GM23338 (cell line): ENCODE data around the gene TBPL1. TPM values are rescaled to one million over a fixed set of nuclear protein-coding genes. Genes with fewer than 3 reads are reported as not detected.

ENCODE experiments used
- ATAC-seq: fragments of 200-7000 bp; cut with Tn5 transposase; 3 replicates; pipeline ENCODE4 v1.9.1; 2020
- DNase-seq: peaks from one replicate; pipeline ENCODE4 v3.0.0-alpha.2; 2015; ENCODE audit warnings: low spot score
- H2AFZ ChIP-seq: fragments of 200-600 bp; sonication (generic); 2 replicates; pipeline ENCODE4 v1.8.0; 2016; ENCODE audit warnings: antibody characterized with exemption, mild to moderate bottlenecking, moderate library complexity
- H3F3A ChIP-seq: fragments of 200-600 bp; sonication (generic); replicated peaks from 2 replicates; pipeline ENCODE4 v1.8.0; 2017; ENCODE audit warnings: antibody characterized with exemption, mixed run types, low read depth
- H3K27ac ChIP-seq: fragments of 200-600 bp; sonication (generic); 2 replicates; pipeline ENCODE4 v1.6.1; 2016; ENCODE audit warnings: low read depth
- H3K27me3 ChIP-seq: fragments of 200-600 bp; sonication (generic); 2 replicates; pipeline ENCODE4 v1.8.0; 2016; ENCODE audit warnings: mild to moderate bottlenecking, mixed run types, moderate library complexity; ENCODE audit not compliant: insufficient read depth
- H3K36me3 ChIP-seq: fragments of 200-600 bp; sonication (generic); 2 replicates; pipeline ENCODE4 v1.8.0; 2016; ENCODE audit warnings: mild to moderate bottlenecking; ENCODE audit not compliant: insufficient read depth
- H3K4me1 ChIP-seq: fragments of 200-600 bp; sonication (generic); 2 replicates; pipeline ENCODE4 v1.8.0; 2016; ENCODE audit warnings: mild to moderate bottlenecking, moderate library complexity; ENCODE audit not compliant: insufficient read depth
- H3K4me2 ChIP-seq: fragments of 200-600 bp; sonication (generic); 2 replicates; pipeline ENCODE4 v1.7.1; 2017; ENCODE audit warnings: mixed run types
- H3K4me3 ChIP-seq: fragments of 200-600 bp; sonication (generic); 2 replicates; pipeline ENCODE4 v1.6.1; 2016; ENCODE audit warnings: mixed run types
- H3K79me2 ChIP-seq: fragments of 200-600 bp; sonication (generic); replicated peaks from 2 replicates; pipeline ENCODE4 v1.8.0; 2017; ENCODE audit warnings: mild to moderate bottlenecking; ENCODE audit not compliant: insufficient read depth
- H3K9me2 ChIP-seq: fragments of 200-600 bp; sonication (generic); 2 replicates; pipeline ENCODE4 v1.8.0; 2017; ENCODE audit not compliant: insufficient read depth
- H4K20me1 ChIP-seq: fragments of 200-600 bp; sonication (generic); replicated peaks from 2 replicates; pipeline ENCODE4 v1.8.0; 2017; ENCODE audit warnings: mild to moderate bottlenecking; ENCODE audit not compliant: insufficient read depth
- H3K27ac Mint-ChIP-seq: 2 replicates; pipeline ENCODE4 v1.8.0; 2020; ENCODE audit warnings: inconsistent platforms, mild to moderate bottlenecking, moderate library complexity, mixed read lengths
- H3K27me3 Mint-ChIP-seq: 3 replicates; pipeline ENCODE4 v1.8.0; 2022; ENCODE audit warnings: low read depth, mild to moderate bottlenecking, moderate library complexity, mixed read lengths, inconsistent platforms; ENCODE audit not compliant: insufficient read depth, poor library complexity
- H3K36me3 Mint-ChIP-seq: 3 replicates; pipeline ENCODE4 v1.8.0; 2021; ENCODE audit warnings: low read depth, mild to moderate bottlenecking, inconsistent platforms, moderate library complexity, mixed read lengths
- H3K4me1 Mint-ChIP-seq: 3 replicates; pipeline ENCODE4 v1.8.0; 2020; ENCODE audit warnings: mild to moderate bottlenecking, inconsistent platforms, mixed read lengths
- H3K4me3 Mint-ChIP-seq: 3 replicates; pipeline ENCODE4 v1.8.0; 2021; ENCODE audit warnings: moderate library complexity, mild to moderate bottlenecking, inconsistent platforms, mixed read lengths
- H3K9me3 Mint-ChIP-seq: 3 replicates; pipeline ENCODE4 v1.8.0; 2020; ENCODE audit warnings: moderate library complexity, mild to moderate bottlenecking, inconsistent platforms, mixed read lengths
- CREB1 ChIP-seq: fragments of 250-450 bp; sonication (Bioruptor Pico); IDR thresholded peaks from 2 replicates; pipeline ENCODE4 v1.5.0; 2020; ENCODE audit warnings: low read depth, mild to moderate bottlenecking, moderate library complexity
- EZH2 ChIP-seq: fragments of 200-600 bp; sonication (generic); IDR thresholded peaks from one replicate; pipeline ENCODE4 v1.8.0; 2017; ENCODE audit warnings: antibody characterized with exemption, mild to moderate bottlenecking, low read depth; ENCODE audit not compliant: unreplicated experiment
- EZH2phosphoT487 ChIP-seq: fragments of 200-600 bp; sonication (generic); IDR thresholded peaks from one replicate; pipeline ENCODE4 v1.8.1; 2018; ENCODE audit warnings: antibody characterized with exemption; ENCODE audit not compliant: unreplicated experiment
- JUNB ChIP-seq: IDR thresholded peaks from one replicate; pipeline ENCODE4 v1.6.1; 2016; ENCODE audit warnings: antibody characterized with exemption; ENCODE audit not compliant: unreplicated experiment
- NANOG ChIP-seq: IDR thresholded peaks from 2 replicates; pipeline ENCODE4 v1.6.1; 2016; ENCODE audit warnings: antibody characterized with exemption, borderline replicate concordance
- POLR2AphosphoS5 ChIP-seq: IDR thresholded peaks from 2 replicates; pipeline ENCODE4 v1.6.1; 2016; ENCODE audit warnings: antibody characterized with exemption, low read depth
- STAT1 ChIP-seq: IDR thresholded peaks from one replicate; pipeline ENCODE4 v1.6.1; 2016; ENCODE audit warnings: antibody characterized with exemption; ENCODE audit not compliant: unreplicated experiment
- ZNF114 ChIP-seq: fragments of 250-450 bp; sonication (Bioruptor Pico); IDR thresholded peaks from 2 replicates; pipeline ENCODE4 v1.5.0; 2020; ENCODE audit warnings: mild to moderate bottlenecking, moderate library complexity
- ZNF331 ChIP-seq: fragments of 250-450 bp; sonication (Bioruptor Pico); IDR thresholded peaks from 2 replicates; pipeline ENCODE4 v1.5.0; 2020; ENCODE audit warnings: low read depth, mild to moderate bottlenecking, moderate library complexity
- polyA plus RNA-seq: library from polyadenylated mRNA; unstranded; fragments of >200 nt; fragmentation: Nextera tagmentation; extraction: Ambion mirVana; gene quantifications from 2 replicates; pipeline ENCODE4 v1.2.1, GENCODE V29; 2016
- total RNA-seq: library from RNA; depleted of rRNA; stranded (reverse); fragments of >200 nt; shearing (Covaris generic); gene quantifications from 2 replicates; pipeline ENCODE4 v1.2.3, GENCODE V29; 2014
- TF ChIP-seq, protein P1 (sequence below): fragments of 250-450 bp; sonication (Bioruptor Pico); IDR thresholded peaks from 2 replicates; pipeline ENCODE4 v1.5.0; 2020; ENCODE audit warnings: mild to moderate bottlenecking, moderate library complexity
- TF ChIP-seq, protein P2 (sequence below), 2 experiments: fragments of 200-600 bp in 1 of 2; sonication (generic) in 1 of 2; conservative IDR thresholded peaks; 2 replicates each; pipeline versions ENCODE4 v1.5.1 to v1.6.1; 2016 to 2017; ENCODE audit warnings: antibody characterized with exemption in 2 of 2, low read depth in 2 of 2, mild to moderate bottlenecking in 2 of 2, moderate library complexity in 1 of 2
- TF ChIP-seq, protein P3 (sequence below): IDR thresholded peaks from 2 replicates; pipeline ENCODE4 v1.6.1; 2016; ENCODE audit warnings: antibody characterized with exemption
- TF ChIP-seq, protein P4 (sequence below): IDR thresholded peaks from one replicate; pipeline ENCODE4 v1.6.1; 2018; ENCODE audit warnings: antibody characterized with exemption; ENCODE audit not compliant: unreplicated experiment

The TBPL1 gene
- total and polyA plus RNA-seq, 2 experiments from 2014 or later = 72.9 to 139 TPM

DNA sequence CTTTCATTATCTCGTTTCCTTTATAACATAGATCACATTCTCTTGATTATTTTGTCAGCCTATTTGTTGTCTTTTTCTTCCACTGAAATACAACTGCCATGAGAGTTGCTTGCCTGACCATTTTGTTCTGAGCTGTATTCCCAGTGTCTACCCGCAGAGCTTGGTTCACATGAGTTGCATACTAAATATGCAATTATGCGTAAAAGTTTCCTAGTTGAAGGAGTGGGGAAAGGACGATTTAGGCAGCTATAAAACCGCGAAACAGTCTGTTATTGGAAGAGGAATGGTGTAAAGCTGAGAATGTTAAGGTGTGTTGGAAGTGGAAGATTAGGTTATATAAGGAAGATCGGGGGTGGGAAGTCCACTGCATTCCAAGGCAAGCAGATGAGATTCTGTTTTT, 8.8 kb downstream of the TBPL1 start (continued):
- TF ChIP-seq, protein P1, sequence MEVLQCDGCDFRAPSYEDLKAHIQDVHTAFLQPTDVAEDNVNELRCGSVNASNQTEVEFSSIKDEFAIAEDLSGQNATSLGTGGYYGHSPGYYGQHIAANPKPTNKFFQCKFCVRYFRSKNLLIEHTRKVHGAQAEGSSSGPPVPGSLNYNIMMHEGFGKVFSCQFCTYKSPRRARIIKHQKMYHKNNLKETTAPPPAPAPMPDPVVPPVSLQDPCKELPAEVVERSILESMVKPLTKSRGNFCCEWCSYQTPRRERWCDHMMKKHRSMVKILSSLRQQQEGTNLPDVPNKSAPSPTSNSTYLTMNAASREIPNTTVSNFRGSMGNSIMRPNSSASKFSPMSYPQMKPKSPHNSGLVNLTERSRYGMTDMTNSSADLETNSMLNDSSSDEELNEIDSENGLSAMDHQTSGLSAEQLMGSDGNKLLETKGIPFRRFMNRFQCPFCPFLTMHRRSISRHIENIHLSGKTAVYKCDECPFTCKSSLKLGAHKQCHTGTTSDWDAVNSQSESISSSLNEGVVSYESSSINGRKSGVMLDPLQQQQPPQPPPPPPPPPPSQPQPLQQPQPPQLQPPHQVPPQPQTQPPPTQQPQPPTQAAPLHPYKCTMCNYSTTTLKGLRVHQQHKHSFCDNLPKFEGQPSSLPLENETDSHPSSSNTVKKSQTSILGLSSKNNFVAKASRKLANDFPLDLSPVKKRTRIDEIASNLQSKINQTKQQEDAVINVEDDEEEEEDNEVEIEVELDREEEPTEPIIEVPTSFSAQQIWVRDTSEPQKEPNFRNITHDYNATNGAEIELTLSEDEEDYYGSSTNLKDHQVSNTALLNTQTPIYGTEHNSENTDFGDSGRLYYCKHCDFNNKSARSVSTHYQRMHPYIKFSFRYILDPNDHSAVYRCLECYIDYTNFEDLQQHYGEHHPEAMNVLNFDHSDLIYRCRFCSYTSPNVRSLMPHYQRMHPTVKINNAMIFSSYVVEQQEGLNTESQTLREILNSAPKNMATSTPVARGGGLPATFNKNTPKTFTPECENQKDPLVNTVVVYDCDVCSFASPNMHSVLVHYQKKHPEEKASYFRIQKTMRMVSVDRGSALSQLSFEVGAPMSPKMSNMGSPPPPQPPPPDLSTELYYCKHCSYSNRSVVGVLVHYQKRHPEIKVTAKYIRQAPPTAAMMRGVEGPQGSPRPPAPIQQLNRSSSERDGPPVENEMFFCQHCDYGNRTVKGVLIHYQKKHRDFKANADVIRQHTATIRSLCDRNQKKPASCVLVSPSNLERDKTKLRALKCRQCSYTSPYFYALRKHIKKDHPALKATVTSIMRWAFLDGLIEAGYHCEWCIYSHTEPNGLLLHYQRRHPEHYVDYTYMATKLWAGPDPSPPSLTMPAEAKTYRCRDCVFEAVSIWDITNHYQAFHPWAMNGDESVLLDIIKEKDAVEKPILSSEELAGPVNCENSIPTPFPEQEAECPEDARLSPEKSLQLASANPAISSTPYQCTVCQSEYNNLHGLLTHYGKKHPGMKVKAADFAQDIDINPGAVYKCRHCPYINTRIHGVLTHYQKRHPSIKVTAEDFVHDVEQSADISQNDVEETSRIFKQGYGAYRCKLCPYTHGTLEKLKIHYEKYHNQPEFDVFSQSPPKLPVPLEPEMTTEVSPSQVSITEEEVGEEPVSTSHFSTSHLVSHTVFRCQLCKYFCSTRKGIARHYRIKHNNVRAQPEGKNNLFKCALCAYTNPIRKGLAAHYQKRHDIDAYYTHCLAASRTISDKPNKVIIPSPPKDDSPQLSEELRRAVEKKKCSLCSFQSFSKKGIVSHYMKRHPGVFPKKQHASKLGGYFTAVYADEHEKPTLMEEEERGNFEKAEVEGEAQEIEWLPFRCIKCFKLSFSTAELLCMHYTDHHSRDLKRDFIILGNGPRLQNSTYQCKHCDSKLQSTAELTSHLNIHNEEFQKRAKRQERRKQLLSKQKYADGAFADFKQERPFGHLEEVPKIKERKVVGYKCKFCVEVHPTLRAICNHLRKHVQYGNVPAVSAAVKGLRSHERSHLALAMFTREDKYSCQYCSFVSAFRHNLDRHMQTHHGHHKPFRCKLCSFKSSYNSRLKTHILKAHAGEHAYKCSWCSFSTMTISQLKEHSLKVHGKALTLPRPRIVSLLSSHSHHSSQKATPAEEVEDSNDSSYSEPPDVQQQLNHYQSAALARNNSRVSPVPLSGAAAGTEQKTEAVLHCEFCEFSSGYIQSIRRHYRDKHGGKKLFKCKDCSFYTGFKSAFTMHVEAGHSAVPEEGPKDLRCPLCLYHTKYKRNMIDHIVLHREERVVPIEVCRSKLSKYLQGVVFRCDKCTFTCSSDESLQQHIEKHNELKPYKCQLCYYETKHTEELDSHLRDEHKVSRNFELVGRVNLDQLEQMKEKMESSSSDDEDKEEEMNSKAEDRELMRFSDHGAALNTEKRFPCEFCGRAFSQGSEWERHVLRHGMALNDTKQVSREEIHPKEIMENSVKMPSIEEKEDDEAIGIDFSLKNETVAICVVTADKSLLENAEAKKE (CRISPR knock-in tag) = no peak

DNA sequence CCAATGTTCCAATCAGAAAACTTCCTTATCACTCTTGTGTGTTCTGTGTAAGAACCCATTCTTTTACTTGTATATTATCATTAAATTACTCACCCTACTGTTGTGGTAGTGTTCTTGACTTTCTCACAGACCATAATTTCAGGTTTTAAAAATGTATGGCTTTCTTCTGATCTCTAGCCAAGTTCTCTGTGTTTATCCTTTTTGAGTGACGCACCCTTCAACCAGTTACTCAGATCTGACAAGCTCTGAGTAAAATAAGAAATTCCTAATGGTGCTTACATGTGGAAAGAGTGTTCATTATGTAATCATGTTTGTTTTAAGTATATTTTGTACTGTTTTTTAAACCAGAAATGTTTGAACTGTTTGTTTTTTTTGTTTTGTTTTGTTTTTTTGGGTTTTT, 11.0 kb downstream of the TBPL1 start:
- H3K27ac ChIP-seq = no peak overlapping the region
- no peaks in the 10 kb centered on the region for H3K9me2 ChIP-seq
- H4K20me1 ChIP-seq = peaks cover 47% of the 10 kb centered on the region
- peaks cover 8% of the 10 kb centered on the region for H3K4me1 ChIP-seq
- DNase-seq (no peak), ATAC-seq (no peak)
- Mint-ChIP-seq H3K27me3 (peaks cover 4% of the 10 kb centered on the region), H3K4me3 (no peak overlapping the region), H3K36me3 (no peaks in the 10 kb centered on the region; the same call in 2 of the 3 replicates), H3K4me1 (peaks cover 19% of the 10 kb centered on the region), H3K9me3 (no peaks in the 10 kb centered on the region), H3K27ac (no peak overlapping the region)
- peaks cover 100% of the 10 kb centered on the region for H3K79me2 ChIP-seq
- no peaks in the 10 kb centered on the region for H3F3A ChIP-seq
- H3K4me3 ChIP-seq = no peak overlapping the region
- H3K36me3 ChIP-seq = no peaks in the 10 kb centered on the region
- no peak overlapping the region for H2AFZ ChIP-seq
- no peak overlapping the region for H3K4me2 ChIP-seq
- no peaks in the 10 kb centered on the region for H3K27me3 ChIP-seq
- TF ChIP-seq, protein P2, sequence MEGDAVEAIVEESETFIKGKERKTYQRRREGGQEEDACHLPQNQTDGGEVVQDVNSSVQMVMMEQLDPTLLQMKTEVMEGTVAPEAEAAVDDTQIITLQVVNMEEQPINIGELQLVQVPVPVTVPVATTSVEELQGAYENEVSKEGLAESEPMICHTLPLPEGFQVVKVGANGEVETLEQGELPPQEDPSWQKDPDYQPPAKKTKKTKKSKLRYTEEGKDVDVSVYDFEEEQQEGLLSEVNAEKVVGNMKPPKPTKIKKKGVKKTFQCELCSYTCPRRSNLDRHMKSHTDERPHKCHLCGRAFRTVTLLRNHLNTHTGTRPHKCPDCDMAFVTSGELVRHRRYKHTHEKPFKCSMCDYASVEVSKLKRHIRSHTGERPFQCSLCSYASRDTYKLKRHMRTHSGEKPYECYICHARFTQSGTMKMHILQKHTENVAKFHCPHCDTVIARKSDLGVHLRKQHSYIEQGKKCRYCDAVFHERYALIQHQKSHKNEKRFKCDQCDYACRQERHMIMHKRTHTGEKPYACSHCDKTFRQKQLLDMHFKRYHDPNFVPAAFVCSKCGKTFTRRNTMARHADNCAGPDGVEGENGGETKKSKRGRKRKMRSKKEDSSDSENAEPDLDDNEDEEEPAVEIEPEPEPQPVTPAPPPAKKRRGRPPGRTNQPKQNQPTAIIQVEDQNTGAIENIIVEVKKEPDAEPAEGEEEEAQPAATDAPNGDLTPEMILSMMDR (conservative IDR thresholded peaks at IDR 0.05; ENCODE audit: low read depth in 2 of 2) = no peak
- TF ChIP-seq ZNF331 = no peak
- TF ChIP-seq POLR2AphosphoS5 = no peak
- TF ChIP-seq JUNB = no peak
- no peak for TF ChIP-seq EZH2
- no peak for TF ChIP-seq NANOG
- TF ChIP-seq EZH2phosphoT487 = no peak
- TF ChIP-seq, protein P3, sequence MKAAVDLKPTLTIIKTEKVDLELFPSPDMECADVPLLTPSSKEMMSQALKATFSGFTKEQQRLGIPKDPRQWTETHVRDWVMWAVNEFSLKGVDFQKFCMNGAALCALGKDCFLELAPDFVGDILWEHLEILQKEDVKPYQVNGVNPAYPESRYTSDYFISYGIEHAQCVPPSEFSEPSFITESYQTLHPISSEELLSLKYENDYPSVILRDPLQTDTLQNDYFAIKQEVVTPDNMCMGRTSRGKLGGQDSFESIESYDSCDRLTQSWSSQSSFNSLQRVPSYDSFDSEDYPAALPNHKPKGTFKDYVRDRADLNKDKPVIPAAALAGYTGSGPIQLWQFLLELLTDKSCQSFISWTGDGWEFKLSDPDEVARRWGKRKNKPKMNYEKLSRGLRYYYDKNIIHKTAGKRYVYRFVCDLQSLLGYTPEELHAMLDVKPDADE = no peak
- TF ChIP-seq CREB1 (CRISPR knock-in tag) = no peak
- TF ChIP-seq, protein P4, sequence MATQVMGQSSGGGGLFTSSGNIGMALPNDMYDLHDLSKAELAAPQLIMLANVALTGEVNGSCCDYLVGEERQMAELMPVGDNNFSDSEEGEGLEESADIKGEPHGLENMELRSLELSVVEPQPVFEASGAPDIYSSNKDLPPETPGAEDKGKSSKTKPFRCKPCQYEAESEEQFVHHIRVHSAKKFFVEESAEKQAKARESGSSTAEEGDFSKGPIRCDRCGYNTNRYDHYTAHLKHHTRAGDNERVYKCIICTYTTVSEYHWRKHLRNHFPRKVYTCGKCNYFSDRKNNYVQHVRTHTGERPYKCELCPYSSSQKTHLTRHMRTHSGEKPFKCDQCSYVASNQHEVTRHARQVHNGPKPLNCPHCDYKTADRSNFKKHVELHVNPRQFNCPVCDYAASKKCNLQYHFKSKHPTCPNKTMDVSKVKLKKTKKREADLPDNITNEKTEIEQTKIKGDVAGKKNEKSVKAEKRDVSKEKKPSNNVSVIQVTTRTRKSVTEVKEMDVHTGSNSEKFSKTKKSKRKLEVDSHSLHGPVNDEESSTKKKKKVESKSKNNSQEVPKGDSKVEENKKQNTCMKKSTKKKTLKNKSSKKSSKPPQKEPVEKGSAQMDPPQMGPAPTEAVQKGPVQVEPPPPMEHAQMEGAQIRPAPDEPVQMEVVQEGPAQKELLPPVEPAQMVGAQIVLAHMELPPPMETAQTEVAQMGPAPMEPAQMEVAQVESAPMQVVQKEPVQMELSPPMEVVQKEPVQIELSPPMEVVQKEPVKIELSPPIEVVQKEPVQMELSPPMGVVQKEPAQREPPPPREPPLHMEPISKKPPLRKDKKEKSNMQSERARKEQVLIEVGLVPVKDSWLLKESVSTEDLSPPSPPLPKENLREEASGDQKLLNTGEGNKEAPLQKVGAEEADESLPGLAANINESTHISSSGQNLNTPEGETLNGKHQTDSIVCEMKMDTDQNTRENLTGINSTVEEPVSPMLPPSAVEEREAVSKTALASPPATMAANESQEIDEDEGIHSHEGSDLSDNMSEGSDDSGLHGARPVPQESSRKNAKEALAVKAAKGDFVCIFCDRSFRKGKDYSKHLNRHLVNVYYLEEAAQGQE = no peak
- TF ChIP-seq STAT1 = no peak
- TF ChIP-seq ZNF114 (CRISPR knock-in tag) = no peak
